Measurements from ENCODE around the gene DNAL1. TPM values are rescaled to one million over a fixed set of nuclear protein-coding genes. Genes with fewer than 3 reads are reported as not detected.

DNAL1 gene
- total and polyA plus RNA-seq, 2 of the 13 experiments (the other 11 are each of a cell fraction or from before 2014, with no cell fraction given) = 1.4 to 13.3 TPM

DNA sequence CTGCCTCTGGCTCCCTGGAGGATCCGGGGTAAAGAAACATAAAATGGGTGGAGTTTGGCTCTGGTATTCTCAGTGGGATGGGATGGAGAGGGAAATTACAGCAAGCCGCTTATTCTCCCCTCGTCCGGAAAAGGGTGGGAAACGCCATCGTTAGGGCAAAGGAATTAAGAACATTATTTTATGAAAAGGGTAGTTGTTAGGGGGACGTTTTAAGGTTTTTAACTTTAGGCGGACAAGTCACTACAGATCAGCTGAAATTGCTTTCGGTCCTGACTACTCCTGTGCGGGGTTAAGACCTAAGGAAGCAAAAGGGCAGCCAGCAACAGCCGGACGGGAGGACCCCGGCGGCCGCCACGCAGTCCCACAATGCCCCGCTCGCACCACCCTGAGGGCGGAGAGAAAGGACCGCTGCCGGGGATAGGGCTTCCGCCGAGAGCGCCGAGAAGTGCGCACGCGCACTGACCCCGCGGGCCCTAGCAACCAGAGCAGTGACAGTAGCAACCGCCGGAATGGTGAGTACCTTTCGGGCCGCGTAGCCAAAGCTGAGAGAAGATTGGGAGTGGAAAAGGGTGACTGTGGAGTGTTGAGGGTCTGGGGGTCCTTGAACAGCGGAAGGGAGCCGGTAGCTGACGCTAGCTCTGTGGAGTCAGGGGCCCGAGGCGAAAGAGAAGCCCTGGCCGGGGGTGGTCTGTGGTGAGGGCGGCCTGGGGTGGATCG is at the start of gene DNAL1 (continued):
- TF ChIP-seq GZF1 (CRISPR knock-in tag; IDR thresholded peaks at IDR 0.05) = no peak
- no peak for TF ChIP-seq EEA1 (CRISPR knock-in tag; IDR thresholded peaks at IDR 0.05; ENCODE audit: borderline replicate concordance)
- TF ChIP-seq, protein P1, sequence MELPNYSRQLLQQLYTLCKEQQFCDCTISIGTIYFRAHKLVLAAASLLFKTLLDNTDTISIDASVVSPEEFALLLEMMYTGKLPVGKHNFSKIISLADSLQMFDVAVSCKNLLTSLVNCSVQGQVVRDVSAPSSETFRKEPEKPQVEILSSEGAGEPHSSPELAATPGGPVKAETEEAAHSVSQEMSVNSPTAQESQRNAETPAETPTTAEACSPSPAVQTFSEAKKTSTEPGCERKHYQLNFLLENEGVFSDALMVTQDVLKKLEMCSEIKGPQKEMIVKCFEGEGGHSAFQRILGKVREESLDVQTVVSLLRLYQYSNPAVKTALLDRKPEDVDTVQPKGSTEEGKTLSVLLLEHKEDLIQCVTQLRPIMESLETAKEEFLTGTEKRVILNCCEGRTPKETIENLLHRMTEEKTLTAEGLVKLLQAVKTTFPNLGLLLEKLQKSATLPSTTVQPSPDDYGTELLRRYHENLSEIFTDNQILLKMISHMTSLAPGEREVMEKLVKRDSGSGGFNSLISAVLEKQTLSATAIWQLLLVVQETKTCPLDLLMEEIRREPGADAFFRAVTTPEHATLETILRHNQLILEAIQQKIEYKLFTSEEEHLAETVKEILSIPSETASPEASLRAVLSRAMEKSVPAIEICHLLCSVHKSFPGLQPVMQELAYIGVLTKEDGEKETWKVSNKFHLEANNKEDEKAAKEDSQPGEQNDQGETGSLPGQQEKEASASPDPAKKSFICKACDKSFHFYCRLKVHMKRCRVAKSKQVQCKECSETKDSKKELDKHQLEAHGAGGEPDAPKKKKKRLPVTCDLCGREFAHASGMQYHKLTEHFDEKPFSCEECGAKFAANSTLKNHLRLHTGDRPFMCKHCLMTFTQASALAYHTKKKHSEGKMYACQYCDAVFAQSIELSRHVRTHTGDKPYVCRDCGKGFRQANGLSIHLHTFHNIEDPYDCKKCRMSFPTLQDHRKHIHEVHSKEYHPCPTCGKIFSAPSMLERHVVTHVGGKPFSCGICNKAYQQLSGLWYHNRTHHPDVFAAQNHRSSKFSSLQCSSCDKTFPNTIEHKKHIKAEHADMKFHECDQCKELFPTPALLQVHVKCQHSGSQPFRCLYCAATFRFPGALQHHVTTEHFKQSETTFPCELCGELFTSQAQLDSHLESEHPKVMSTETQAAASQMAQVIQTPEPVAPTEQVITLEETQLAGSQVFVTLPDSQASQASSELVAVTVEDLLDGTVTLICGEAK (IDR thresholded peaks at IDR 0.05) = no peak
- TF ChIP-seq, protein P1 (CRISPR knock-in tag; IDR thresholded peaks at IDR 0.05) = no peak
- TF ChIP-seq, protein P2, sequence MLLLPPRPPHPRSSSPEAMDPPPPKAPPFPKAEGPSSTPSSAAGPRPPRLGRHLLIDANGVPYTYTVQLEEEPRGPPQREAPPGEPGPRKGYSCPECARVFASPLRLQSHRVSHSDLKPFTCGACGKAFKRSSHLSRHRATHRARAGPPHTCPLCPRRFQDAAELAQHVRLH (CRISPR knock-in tag; IDR thresholded peaks at IDR 0.05; ENCODE audit: borderline replicate concordance, low read depth) = peak; percentile 91; the same call in 1 of the 2 replicates
- no peak for TF ChIP-seq CREM (IDR thresholded peaks at IDR 0.05)
- no peak for TF ChIP-seq CREM (CRISPR knock-in tag; IDR thresholded peaks at IDR 0.05)
- no peak for TF ChIP-seq ONECUT2 (CRISPR knock-in tag; IDR thresholded peaks at IDR 0.05)
- no peak for TF ChIP-seq ZNF530 (CRISPR knock-in tag; IDR thresholded peaks at IDR 0.05; ENCODE audit: low read depth)
- no peak for TF ChIP-seq ATM (IDR thresholded peaks at IDR 0.05; ENCODE audit: borderline replicate concordance)
- TF ChIP-seq ZNF747 (CRISPR knock-in tag; IDR thresholded peaks at IDR 0.05; ENCODE audit: borderline replicate concordance) = 0 out of 2 replicates have a peak, but pooled peaks have one; percentile 29
- TF ChIP-seq HHEX (CRISPR knock-in tag; IDR thresholded peaks at IDR 0.05) = no peak
- no peak for TF ChIP-seq SMC3 (IDR thresholded peaks at IDR 0.05; ENCODE audit: low read length)
- TF ChIP-seq, protein P3, sequence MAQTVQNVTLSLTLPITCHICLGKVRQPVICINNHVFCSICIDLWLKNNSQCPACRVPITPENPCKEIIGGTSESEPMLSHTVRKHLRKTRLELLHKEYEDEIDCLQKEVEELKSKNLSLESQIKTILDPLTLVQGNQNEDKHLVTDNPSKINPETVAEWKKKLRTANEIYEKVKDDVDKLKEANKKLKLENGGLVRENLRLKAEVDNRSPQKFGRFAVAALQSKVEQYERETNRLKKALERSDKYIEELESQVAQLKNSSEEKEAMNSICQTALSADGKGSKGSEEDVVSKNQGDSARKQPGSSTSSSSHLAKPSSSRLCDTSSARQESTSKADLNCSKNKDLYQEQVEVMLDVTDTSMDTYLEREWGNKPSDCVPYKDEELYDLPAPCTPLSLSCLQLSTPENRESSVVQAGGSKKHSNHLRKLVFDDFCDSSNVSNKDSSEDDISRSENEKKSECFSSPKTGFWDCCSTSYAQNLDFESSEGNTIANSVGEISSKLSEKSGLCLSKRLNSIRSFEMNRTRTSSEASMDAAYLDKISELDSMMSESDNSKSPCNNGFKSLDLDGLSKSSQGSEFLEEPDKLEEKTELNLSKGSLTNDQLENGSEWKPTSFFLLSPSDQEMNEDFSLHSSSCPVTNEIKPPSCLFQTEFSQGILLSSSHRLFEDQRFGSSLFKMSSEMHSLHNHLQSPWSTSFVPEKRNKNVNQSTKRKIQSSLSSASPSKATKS (CRISPR knock-in tag; IDR thresholded peaks at IDR 0.05) = no peak
- TF ChIP-seq, protein P4, sequence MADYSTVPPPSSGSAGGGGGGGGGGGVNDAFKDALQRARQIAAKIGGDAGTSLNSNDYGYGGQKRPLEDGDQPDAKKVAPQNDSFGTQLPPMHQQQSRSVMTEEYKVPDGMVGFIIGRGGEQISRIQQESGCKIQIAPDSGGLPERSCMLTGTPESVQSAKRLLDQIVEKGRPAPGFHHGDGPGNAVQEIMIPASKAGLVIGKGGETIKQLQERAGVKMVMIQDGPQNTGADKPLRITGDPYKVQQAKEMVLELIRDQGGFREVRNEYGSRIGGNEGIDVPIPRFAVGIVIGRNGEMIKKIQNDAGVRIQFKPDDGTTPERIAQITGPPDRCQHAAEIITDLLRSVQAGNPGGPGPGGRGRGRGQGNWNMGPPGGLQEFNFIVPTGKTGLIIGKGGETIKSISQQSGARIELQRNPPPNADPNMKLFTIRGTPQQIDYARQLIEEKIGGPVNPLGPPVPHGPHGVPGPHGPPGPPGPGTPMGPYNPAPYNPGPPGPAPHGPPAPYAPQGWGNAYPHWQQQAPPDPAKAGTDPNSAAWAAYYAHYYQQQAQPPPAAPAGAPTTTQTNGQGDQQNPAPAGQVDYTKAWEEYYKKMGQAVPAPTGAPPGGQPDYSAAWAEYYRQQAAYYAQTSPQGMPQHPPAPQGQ (CRISPR knock-in tag; IDR thresholded peaks at IDR 0.05; ENCODE audit: borderline replicate concordance) = no peak
- TF ChIP-seq GATAD2A (CRISPR knock-in tag; IDR thresholded peaks at IDR 0.05) = 0 out of 2 replicates have a peak, but pooled peaks have one; percentile 23
- peak; percentile 38; the same call in 1 of the 2 replicates for TF ChIP-seq YEATS4 (CRISPR knock-in tag; IDR thresholded peaks at IDR 0.05; ENCODE audit: borderline replicate concordance)

All from HepG2 (cell line).